GDM1 (cell line): ENCODE data around the gene PLXNA4.

Experiments
- DNase-seq: peaks from one replicate; lab custom pipeline; 2025; lab: John Stamatoyannopoulos, UW

PLXNA4 gene

DNA sequence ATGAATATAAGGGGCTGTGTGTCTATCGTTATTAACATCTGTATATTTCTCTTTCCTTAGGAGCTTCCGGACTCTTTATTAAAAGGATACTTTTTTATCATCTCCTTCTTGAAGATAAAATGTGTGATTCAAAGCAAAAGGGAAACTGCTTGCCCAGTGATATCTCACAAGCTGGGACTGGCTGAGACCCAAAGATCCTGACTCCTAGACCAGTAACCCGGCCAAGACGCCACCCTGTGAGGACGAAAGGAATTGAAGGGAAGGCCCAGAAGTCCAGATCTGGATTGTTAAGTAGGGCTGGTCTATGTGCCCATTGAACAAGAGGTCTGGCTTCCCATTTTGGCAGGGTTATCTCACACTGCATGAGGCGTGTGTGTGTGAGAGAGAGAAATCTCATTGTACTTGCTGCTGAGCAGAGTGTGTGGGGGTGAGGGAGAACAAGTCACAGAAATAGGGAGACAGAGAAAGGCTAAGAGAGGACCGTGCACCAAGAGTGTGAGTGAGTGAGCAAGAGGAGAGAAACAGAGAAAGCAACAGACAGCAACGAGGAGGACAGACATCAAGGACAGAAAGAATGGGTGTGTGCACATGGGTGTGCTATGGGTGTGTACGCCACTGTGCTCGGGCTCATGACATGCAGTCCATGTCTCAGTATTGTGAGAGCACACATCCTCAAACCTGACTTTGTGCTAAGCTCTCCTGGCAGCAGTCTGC is 75.4 kb downstream of the PLXNA4 start:
- DNase-seq, result no peak

DNA sequence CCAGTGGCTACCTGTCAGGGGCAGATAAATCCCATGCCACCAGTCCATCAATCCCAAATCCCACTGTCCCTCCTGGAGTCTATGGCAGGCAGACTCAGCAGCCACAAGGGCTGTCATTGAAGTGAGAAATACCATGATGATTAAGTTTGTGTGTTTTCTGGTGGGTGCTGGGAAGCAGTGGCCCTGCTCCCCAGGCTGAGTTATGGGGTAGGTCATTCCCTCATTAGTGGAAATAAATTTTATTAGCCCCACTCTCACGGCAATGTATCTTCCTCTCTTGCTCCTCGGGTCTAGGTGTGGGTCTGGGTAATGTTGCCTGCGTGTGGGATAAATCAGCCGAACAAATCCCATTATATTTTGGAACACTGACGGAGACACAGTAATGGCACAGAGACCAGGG is 76.8 kb downstream of the PLXNA4 start:
- no peak for DNase-seq

DNA sequence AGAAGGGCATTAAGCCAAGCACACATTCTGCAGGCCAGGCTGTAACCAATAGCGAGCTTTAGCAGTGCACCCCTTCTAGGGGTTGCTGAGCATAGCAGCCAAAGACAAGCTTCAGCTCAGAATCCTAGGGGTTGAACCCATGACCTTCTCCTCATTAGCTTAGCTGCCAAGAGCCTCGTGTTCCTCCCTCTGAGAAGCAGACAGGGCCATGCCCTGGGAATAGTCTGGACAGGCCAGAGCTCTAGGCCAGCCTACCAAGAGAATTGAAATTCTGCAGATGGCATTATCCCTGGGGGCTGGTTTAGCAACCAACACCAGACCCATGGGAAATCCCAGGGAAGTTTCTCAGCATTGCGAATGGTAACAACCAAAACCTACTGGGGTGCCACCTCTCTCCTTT is 77.2 kb downstream of the PLXNA4 start:
- DNase-seq, result no peak

DNA sequence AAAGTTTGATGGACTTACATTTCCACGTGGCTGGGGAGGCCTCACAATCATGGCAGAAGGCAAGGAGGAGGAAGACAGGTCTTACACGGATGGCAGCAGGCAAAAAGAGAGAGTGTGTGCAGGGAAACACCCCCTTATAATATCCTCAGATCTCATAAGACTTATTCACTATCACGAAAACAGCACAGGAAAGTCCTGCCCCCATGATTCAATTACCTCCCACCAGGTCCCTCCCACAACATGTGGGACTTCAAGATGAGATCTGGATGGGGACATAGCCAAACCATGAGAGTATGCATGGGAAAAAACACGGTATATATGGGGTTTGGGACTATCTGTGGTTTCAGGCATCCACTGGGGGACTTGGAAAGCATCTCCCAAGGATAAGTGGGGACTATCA is 78.0 kb downstream of the PLXNA4 start:
- DNase-seq, result no peak

DNA sequence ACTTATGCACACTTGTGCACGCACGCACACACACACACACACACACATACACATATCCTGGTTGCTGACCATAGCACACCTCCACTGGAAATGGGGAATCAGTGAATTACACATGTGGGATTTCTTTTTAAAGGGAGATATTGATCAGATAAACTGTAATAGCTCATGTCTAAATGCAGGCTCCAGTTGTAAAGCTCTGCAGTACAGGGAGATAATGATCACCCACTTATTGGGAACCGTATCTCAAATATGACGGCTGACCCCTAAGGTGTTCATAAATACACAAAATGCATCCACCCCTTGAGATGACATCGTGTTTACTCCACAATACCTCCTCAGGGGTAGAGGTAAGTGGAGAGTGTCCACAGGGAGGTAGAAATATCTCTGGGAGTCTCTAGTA is 79.2 kb downstream of the PLXNA4 start:
- no peak for DNase-seq

DNA sequence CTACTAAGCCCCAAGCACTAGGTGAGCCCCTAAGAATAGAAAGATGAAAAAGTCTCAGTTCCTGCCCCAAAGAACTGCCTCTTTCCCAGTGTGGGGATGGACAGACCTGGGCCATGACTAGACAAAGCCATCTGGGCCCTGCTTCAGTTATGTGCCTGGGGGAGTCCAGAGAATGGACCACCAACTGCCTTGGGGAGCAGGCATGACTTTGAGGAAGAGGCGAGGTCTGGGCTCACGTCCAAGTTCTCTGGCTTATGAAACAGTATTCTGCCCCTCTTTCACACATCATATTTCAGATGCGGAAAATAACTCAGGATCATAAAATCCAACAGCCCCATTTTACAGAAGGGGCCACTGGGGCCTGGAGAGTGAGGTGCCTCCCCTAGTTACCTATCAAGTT is 80.3 kb downstream of the PLXNA4 start:
- DNase-seq, result no peak

DNA sequence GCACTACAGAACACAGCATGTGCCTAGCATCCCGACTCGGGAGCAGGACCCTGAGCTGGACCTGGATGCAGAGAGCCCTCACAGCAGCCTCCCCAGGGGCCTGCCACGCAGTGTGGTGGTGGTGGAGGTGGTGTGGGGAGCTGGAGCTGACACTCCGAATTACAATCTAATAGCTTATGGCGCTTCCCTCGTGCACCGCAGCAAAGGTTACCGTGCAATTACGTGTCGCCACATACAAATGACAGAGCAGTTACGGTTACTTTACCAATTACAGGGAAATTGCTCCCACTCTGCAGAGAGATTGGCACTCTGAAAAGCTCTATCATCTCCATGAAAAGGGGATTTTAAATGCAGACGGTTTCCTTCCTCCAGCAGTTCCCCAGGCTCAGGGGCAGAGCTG is 81.8 kb downstream of the PLXNA4 start:
- DNase-seq, result no peak

DNA sequence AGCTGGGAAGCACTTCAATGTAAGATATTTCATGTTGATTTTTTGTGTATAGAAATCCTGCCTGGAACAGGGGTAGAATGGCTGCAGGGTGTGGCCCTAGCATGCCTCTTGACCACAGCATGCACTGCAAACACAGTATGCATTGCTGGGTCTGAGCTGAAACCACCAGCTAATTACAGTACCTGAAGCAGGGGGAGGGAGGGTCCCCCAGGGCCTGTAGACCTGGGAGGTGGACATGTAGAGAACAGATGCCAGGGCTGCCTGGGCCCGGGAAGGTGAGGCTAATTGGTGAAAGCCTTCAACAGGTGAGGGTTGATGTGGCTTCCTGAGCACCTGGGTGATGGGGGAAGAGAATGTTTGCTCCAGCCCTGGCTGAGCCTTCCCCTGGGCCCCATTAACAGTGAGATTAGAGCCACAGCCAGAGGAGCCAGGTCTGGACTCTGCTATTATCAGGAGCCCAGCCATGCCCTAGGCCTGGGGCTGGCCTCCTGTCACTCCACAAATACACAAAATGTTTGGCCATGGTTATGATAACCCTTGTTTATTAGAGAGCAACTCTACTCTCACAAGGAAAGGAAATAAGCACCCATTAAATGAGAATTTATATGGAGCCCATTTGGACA is 83.3 kb downstream of the PLXNA4 start:
- no peak for DNase-seq

DNA sequence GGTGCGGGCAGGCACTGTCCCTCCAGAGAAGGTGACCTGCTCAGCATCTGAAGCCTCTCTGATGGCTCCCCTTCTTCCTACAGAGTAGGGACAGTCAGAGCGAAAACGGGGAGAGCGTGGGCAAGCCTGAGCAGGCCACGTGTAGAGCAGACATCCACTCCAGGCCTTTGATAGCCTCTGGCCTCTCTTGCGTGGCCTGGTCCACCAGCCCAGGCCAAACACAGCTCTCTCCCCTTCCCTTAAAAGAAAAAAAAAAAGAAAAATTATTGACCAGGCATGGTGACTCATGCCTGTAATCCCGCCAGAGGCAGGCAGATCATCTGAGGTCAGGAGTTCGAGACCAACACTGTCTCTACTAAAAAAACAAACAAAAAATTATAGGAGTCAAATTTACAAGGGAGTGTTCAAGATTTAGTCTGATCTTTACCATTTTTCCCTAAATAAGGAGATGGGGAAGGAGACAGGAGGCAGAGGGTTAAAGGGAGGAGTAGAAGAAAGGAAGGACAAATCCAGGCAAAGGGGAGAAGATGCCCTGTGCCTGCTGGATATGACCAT is 84.8 kb downstream of the PLXNA4 start:
- no peak for DNase-seq

DNA sequence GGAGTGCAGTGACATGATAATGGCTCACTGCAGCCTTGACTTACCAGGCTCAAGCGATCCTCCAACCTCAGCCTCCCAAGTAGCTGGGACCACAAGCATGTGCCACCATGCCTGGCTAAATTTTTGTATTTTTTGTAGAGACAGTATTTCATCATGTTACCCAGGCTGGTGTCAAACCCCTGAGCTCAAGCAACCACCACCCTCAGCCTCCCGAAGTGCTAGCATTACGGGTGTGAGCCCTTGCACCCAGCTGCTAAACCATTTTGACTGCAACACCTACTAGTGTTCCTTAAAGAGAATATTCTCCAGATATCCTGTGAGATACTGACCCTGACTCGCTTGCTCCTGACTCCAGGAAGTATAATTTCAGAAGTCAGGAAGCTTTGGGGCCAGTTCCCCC is 85.8 kb downstream of the PLXNA4 start:
- no peak for DNase-seq

DNA sequence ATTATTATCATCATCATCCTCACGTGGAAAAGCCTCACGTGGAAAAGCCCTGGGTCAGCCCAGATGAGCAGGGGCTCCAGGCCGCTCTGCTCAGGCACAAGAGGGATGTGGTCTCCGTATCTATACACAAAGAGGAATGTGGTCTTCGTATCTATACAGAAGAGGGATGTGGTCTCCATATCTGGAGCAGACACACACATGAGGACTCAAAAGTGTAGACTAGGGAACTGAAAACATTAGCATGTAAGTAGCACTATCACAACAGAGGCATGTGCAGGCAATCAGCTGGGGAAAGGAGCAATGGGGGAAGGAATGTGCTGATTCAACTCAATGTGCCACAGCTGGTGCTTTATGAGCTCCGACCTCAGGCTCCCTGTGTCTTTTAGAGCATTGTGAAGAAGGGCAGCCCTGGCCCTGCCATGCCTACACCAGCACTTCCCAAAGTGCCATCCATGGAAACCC is 86.5 kb downstream of the PLXNA4 start:
- peak; percentile 50 for DNase-seq

DNA sequence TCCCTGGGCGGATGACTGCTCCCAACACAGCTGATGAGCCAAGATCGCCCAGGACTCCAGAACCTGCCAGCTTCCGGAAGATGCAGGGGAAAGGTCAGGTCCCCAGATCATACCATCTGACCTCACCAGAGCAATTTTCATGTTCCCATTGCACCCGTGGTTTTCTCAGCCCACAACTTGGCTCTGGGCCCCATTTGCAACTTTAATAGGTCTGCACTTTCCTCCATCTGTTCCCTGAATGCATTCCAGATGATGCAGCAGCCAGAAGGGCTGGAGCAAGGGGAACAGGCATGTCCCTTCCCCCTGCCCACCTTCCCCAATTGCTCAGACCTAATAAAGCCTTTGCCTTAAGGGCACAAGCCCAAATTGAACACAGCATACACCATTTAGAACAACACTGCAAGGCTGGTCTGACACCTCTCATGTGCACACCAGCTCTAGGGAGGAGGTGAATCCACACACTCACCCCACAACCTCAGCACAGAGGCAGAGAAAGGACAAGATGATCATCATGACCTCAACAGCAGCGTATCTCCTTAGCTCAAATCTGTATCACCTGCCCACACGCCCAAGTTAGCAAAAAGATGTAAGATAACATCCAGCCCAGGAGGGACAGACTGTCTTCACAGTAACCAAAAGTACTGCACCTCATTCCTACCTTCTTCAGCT is 87.5 kb downstream of the PLXNA4 start:
- DNase-seq, result no peak

DNA sequence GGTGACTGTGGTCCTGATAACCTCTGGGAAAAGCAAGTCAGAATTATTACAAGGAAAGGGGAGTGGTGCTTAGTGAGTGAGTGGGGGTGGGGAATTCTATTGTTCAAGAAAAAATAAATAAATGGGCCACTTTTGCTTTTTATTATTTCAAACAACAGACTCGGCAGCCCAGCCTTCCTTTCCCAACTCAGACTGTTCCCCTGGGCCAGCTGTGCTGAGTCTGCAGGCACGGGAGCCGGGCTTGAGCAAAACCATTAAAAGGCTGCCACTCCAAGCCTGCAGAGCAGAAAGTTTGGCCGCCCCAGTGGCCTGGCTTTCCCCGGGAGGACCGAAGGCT is 90.0 kb downstream of the PLXNA4 start:
- no peak for DNase-seq

DNA sequence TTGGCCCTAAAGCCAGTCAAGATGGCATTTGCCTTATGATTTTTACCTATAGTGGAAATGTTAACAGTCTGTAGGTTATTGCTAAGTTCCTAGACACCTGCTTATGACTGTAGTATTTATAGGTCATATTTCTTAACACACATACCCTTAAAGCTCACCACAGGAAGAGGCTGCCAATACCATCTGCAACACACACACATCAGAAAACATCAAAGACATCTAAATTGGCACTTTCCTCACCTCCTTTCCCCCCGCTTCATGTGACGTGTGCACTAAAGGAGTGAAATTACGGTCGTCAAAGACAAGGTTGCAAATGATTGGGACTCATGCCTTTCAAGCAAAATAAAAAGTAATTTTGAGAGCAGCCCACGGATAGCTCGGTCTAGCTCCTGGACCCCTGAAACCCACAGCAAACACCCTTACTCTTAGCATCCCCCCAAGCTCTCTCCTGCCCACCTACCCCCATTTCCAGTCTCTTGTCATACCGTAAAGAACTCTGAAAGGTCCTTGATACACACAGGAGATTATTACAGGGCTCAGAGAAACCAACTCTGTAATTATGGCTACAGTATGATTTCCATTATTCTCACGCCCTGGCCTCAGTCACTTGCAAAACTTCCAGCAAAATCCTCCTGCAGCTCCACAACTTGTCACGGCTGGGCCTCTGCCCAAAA is 90.5 kb downstream of the PLXNA4 start:
- no peak for DNase-seq

DNA sequence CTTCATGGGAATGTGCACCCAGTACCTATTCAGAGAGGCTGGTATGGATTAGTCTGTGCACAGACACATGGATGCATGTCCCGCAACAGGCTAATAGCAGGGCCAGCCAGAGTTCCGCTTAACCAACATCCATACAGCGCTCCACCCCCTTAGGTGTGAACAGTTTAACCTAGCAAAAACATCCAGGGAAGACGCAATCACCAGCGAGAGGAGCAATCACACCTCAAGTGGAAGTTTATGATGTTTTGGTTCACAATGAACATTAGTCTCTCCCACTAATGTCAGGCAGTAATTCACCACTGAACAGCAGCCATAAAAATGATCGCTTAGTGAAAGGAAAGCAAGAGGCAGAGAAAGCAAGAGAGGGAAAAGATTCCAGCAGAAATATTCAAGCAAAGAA is 91.1 kb downstream of the PLXNA4 start:
- no peak for DNase-seq

DNA sequence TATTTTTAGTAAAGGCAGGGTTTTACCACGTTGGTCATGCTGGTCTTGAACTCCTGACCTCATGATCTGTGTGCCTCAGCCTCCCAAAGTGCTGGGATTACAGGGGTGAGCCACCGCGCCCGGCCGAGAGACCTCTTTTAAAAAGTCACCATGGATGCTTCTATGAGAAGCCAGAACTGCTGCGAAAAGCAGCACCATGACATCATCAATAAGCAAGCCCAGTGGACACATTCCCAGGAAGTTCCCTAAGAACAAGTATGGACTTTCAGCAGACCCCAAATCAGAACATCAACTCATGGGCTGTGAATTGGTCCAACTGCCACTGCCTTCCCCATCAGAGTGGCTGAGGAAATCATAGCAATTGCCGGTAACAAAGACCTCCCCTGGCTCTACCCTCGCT is 93.4 kb downstream of the PLXNA4 start:
- DNase-seq, result no peak

DNA sequence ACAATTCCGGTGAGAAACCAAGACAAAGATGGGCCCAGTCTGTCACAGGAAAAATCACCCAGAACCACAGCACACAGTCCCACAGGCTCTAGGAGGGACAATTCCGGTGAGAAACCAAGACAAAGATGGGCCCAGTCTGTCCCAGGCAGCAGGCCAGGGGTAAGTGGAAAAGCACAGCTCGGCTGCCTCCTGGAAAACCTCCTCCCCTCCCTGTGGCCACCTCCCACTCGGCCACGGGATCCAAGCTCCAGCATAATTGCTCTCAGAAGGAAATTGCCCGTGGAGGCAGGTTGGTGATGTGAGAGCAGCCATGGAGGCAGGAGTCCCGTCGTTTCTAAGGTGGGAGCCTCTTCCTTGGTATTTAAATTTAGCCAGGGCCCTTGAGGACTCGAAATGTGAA is 95.7 kb downstream of the PLXNA4 start:
- no peak for DNase-seq

DNA sequence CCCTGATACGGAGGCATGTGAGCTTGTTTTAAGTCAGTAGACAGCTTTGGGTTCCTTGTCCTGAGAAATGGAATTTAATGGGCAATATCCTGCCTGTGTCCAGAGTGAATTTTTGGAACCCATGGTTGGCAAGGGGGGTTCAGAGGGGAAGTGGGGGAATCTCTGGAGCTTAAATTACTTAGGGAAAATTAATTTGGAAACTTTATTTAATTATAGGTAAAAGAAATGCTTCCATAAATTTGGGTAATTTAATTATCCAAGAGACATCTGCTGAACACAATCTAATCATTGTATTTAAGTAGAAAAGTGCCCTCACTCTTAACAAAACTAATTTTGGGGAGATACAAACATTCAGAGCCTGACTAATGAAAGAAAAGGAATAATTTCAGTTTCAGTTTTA is 99.7 kb downstream of the PLXNA4 start:
- no peak for DNase-seq

DNA sequence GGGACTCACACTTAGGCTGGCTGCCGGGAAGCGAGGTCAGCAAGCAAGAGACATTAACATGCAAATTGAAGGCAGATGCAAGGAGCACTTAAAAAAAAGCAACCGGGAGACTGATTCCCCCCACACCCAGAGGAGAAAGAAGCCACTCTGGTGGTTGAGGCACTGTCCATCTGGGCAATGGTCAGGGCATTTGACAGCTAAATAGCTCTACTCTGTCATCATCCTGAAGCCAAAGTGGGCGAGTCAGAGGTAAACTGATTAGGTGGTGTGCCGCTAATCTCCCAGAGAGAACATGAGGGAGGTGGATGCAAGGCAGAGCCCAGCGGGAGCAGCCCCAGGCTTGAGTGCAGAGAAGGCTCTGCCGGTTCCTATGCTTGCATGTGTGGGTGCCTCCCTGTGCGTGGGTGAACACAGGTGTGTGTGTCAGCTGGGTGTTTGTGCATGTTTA is 100.6 kb downstream of the PLXNA4 start:
- no peak for DNase-seq

DNA sequence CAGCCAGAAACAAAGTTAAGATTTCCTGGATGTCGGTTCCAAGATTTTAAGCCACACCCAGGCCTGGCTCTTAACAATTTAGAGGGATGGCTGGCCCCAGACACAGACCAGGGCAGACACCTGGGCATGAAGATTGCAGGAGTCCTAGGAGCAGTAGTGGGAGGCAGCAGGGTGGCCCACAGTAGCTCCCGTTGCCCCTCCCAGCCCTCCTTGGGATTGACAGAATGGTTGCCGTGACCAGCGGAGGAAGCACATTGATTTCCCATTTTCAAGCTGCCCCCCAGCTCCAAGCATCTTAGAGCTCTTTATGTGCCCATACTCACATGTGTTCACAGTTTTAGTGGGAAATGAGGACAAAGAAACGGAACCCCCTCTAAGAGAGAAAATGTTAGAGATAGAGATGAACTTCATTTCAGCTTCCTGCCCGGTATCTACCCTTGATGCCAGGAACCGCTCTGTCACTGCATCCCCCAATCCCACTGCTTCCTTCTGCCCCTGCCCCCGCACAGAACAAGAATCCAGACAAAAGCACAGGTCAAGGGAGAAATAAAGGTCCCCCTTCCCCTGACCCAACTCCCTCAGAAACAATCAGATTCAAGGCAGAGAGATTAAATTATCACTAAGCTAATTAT is 101.1 kb downstream of the PLXNA4 start:
- DNase-seq, result no peak

DNA sequence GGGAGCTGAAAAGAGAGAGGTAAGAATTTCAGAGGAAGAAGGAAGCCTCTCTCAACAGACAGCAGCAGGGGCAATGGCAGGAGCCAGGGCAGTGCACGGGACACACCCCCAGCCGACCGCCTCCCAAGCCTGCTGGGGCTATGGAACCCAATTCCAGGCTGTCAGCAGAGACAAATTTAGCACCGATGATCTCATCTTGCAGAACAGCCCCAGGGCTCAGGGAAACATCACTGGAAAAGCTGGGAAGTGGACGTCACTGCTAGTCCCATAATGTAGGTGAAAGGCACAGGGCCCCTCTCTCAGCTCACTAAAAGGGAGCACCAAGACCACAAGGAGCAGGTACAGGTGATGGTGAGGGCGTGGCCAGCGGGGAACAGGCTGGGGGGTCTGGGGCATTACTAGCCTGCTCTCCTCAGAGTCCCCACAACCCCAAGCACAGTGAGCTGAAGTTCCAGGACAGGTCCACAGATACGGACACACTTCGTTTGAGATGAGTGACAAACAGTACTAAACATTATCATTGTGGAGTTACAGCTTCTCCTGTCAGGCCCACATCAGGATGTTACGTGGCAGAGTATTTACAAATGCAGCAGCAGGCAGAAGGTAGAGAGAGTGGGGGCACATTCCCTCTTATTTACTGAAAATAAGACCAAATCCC is 103.7 kb downstream of the PLXNA4 start:
- DNase-seq, result no peak

DNA sequence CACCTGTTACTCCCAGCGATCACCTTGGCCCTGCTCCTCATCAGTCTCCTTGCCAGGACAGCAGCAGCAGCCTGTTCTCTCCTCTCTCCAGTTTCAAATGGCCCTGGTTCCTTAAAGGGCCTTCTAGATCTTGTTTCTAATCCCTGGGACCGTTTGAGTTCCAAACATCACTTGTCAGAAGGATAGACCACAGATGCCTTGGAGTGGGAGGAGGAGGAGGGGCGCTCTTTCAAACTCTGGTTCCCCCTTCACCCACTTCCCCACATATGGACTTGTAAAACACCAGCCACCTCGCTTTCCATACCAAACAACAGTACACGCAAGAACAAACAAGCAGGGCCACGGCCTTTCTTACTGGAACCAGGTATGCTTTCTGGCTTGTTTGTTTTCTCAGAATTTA is 104.8 kb downstream of the PLXNA4 start:
- DNase-seq, result peak; percentile 15
